Fibroblast of the conjunctiva (primary cell): Measurements from ENCODE around the gene FGF8.

Experiments used
- DNase-seq: peaks from one replicate; pipeline ENCODE4 v3.0.0-alpha.2; 2010; ENCODE audit warnings: low read depth

Gene FGF8

DNA sequence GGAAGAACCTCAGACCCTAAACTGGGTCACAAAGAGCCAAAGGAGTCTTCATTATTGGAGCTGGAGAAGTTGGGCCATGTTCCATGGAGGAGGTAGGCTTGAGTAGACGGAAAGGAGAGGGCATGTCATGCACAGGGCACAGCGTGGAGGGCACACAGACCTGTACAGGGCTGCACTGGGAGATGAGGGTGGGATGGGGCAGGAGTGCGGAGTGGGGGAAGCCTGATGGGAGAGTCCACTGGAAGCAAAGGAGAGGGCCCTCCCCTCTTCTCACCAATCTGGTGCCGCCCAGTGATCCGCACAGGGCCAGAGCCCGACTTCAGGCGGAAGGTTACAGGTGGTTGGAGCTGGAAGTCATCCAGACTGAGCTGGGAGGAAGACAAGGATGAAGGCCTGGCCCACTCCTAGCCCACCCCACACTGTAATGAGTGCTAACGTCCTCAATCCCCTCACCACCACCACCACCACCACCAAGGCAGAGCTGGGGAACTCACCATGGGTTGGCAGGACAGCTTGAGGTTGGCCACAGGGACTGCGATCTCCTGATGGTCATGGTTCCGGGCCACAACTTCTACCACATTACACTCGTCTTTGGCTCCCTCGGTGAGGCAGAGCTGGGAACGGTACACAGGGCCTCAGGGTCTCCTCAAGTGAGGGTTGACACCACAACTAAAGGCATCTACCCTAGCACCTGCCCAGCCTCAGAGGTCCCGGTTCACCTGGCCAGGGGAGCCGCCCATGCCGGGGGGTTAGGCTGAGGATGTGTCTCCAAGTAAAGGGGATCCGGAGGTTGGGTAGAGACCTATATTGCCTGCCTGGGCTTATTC is 6.3 kb upstream of the FGF8 start:
- DNase-seq, result no peak

GRCh38 chr10:101781655-101781983 is 5.7 kb upstream of the FGF8 start:
- DNase-seq, result no peak

GRCh38 chr10:101780818-101781654 is 5.1 kb upstream of the FGF8 start:
- DNase-seq, result peak; percentile 51

GRCh38 chr10:101780187-101780817 is 4.4 kb upstream of the FGF8 start:
- no peak for DNase-seq

GRCh38 chr10:101779544-101780186 is 3.8 kb upstream of the FGF8 start:
- DNase-seq, result peak; percentile 23

- no peak for DNase-seq
Observed at GRCh38 chr10:101778781-101779543, 3.0 kb upstream of the FGF8 start.

- DNase-seq, result no peak
Observed at GRCh38 chr10:101778151-101778780, 2.4 kb upstream of the FGF8 start.

- no peak for DNase-seq
Observed at GRCh38 chr10:101777619-101778145, 1.8 kb upstream of the FGF8 start.

DNA sequence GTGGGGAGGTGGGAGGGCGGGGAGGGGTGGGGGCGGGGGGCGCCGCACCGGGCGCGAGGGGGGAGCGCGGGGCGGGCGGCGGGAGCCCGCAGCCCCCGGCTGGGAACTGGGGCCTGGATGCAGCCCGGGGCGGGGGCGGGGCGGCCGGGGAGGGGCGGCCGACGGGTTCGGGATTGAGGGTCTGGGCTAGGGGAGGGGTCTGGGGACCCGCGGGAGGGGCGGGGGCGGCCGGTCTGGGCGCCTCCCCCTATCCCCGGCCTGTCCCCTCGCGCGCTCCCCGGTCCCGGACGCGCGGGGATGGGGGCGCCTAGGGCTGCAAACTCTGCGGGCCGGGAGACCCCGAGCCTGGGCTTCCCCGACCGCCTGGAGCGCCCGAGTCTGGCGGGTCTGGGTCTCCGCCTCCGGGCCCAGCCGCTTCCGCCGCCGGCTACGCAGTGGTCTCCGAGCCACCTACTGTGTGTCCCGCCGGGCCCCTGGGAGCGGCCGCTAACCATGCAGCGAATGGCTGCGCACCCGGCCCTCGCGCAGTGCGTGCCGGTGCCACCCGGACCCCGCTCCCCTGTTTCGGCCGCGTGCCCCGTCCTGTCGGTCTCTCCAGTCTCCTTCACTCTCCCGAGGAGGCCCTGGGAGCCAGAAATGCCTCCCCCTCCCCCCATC is 375 bp upstream of the FGF8 start:
- DNase-seq, result no peak

DNA sequence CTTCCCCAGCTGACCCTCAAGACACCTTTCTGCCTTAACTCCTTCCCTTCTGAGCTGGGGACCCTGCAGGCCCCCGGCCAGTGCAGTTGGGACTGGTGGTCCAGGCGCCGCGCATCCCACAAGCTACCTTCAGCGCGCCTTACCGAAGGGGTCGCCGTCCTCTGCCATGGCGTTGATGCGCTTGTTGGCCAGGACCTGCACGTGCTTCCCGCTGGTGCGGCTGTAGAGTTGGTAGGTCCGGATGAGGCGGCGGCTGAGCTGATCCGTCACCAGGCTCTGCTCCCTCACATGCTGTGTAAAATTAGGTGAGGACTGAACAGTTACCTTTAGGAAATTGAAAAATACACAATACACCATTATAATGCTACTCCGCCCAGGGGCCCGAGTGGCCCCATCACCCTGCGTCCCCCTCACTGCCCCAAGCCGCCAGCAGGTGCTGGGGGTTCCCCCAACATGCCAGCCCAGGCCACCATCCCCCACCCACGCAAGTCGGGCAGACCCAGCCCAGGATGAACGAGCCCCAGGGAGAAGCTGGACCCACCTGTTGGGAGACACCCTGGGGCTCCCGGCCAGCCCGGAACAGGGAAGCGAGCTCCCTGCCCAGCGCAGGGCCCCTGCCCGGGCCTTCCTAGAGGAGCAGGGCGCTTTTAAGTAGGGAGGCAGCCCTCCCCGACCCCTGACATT is 1.2 kb downstream of the FGF8 start:
- no peak for DNase-seq

- DNase-seq, result no peak
Observed at GRCh38 chr10:101773923-101774588, 1.9 kb downstream of the FGF8 start.

GRCh38 chr10:101772895-101773761 is 2.8 kb downstream of the FGF8 start:
- DNase-seq, result no peak

DNA sequence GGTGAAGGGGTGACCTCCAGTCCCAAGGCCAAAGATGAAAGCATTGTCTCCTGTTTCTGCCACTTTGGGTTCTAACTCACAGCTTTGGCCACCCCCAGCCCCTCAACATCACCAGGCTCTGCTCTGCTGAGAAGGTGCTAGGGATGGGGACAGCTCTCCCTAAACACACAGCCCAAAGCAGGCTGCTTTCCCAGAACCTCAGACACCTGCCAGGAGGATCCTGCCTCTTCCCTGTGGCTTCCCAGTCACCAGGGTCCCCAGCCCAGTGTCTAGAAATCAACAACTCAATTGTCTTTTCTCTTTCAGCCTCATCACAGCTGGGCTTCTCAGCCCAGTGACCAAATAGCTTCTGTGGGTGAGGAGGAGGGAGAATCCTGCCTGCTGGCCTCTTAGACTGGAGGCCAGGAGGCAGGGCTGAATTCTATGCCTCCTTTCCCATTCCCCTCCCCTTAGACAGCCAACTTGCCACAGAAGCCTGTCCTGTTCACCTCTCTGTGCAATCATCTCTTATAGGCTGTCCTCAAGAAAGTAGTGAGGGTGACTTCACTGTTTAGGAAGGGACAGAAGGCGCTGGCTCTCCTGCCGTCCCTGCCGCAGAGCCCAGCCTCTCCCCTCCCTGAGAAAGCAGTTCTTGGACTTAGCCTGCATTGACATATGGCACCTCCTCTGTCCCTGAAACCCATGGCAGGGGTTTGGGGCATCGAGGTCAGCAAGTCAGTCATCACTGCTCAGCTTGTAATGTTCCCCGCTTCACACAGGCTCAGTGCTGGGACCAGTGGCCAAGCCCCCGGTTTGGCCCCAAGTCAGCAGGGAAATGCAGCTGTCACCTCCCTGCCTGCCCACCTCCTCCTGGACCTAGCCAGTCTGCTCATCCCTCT is 3.7 kb downstream of the FGF8 start:
- no peak for DNase-seq

GRCh38 chr10:101771380-101771779 is 4.5 kb downstream of the FGF8 start:
- no peak for DNase-seq

DNA sequence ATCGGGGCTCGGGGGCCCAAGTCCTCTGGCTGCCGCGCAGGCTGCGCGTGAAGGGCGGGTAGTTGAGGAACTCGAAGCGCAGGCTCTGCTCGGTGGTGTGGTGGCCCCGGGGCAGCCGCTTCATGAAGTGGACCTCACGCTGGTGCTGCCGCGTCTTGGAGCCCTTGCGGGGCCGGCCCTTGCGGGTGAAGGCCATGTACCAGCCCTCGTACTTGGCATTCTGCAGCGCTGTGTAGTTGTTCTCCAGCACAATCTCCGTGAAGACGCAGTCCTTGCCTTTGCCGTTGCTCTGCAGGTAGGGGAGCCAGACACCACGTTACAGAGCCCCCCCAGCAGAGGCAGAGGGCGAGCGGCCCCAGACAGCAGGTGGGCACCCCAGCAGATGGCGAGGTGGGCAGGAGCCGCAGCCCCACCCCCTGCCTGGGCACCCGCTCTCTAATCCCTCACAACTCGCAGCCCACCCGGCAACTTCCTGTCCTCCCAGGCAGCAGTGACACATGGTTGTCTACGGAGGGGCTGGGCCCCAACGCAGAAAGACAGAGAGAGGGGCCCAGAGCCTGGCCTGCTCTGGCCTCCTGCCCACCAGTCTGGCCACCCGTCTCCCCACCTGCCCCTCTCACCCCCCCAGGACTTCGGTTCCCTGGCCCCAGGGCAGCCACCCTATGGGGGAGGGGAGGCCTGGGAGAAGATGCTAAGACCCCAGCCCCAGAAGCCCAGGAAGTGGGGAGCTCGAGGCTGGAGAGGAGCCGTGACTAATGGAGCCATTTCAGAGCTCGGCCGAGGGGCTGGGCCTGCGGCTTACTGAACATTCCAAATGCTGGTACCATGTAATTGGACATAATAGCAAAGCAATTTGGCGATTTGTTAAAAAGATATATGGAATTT is 5.3 kb downstream of the FGF8 start:
- no peak for DNase-seq

GRCh38 chr10:101769541-101770180 is 6.3 kb downstream of the FGF8 start:
- no peak for DNase-seq
